BE2C (cell line): Measurements from ENCODE around the gene CCM2L.

ENCODE experiments used
- DNase-seq: peaks from one replicate; pipeline ENCODE4 v3.0.0-alpha.2; 2020
- H3K27me3 ChIP-seq: fragments of 250-450 bp; sonication (Bioruptor Pico); 2 replicates; pipeline ENCODE4 v1.5.1; 2020; ENCODE audit warnings: mild to moderate bottlenecking
- H3K36me3 ChIP-seq: fragments of 250-450 bp; sonication (Bioruptor Pico); 2 replicates; pipeline ENCODE4 v1.5.1; 2020; ENCODE audit warnings: mild to moderate bottlenecking
- H3K4me1 ChIP-seq: fragments of 250-450 bp; sonication (Bioruptor Pico); 2 replicates; pipeline ENCODE4 v1.5.1; 2020
- H3K4me3 ChIP-seq: 2 replicates; pipeline ENCODE4 v1.5.1; 2011; ENCODE audit warnings: low read depth, low read length
- H3K9me3 ChIP-seq: fragments of 250-450 bp; sonication (Bioruptor Pico); 2 replicates; pipeline ENCODE4 v1.5.1; 2020
- TF ChIP-seq, protein P1 (sequence below): IDR thresholded peaks from 2 replicates; pipeline ENCODE4 v1.5.1; 2012; ENCODE audit warnings: mild to moderate bottlenecking, low read depth, low read length

Gene CCM2L

DNA sequence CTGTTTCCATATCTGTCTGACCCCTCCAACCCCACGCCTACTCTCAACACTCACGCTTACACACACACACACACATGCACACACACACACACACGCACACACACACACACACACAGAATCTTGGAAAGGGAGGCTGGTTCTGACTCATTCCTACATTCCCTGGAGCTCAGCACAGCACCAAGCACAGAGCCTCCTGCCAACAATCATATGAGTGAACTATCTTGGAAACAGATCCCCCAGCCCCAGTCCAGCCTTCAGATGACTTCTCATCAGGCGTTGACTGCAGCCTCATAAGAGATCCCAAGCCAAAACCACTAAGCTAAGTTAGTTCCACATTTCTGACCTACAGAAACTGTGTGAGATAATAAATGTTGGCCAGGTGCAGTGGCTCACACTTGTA is 27.7 kb downstream of the CCM2L start:
- H3K9me3 ChIP-seq: no peaks in the 10 kb centered on the region
- TF ChIP-seq, protein P1, sequence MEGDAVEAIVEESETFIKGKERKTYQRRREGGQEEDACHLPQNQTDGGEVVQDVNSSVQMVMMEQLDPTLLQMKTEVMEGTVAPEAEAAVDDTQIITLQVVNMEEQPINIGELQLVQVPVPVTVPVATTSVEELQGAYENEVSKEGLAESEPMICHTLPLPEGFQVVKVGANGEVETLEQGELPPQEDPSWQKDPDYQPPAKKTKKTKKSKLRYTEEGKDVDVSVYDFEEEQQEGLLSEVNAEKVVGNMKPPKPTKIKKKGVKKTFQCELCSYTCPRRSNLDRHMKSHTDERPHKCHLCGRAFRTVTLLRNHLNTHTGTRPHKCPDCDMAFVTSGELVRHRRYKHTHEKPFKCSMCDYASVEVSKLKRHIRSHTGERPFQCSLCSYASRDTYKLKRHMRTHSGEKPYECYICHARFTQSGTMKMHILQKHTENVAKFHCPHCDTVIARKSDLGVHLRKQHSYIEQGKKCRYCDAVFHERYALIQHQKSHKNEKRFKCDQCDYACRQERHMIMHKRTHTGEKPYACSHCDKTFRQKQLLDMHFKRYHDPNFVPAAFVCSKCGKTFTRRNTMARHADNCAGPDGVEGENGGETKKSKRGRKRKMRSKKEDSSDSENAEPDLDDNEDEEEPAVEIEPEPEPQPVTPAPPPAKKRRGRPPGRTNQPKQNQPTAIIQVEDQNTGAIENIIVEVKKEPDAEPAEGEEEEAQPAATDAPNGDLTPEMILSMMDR: no peak
- H3K4me3 ChIP-seq: no peak overlapping the region
- no peak for DNase-seq
- no peaks in the 10 kb centered on the region for H3K36me3 ChIP-seq
- H3K4me1 ChIP-seq: no peaks in the 10 kb centered on the region
- peaks cover 46% of the 10 kb centered on the region for H3K27me3 ChIP-seq

DNA sequence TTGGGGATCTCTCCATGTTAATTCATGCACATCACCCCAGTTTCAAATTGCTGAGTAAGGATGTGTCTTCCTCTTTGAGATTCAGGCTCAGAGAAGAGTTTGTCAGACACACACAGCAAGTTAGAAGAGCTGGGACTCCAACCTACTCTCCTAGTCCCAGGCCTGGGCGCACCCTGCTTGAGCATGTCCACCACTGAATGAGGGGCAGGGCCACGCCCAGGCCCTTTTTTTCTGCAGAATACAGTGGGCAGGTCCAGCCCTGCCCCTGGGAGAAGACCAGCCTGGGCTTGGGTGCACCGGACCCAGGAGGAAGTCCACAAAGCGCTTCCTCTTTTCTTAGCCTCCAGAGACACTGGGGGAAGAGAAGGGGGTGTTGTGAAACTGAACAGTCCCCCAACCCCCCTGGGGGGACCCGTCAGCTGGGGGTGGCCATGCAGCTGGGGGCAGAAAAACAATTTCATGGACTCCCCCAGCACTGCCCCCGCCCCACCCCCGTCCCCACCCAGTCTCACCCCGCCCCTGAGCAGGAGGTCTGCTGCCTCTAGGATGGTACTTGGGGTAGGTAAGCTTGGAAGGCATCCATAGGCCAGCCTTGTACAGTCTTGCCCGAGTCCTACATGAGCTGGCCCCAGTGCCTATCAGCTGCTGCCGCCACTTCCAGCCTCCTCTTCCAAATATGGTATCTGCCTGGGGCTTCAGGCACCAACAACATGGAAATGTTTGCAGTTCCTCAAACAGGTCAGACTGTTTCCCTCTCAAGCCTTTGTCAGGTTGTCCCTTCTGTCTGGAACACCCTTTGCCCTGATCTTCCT is 30.1 kb downstream of the CCM2L start:
- H3K36me3 ChIP-seq: no peaks in the 10 kb centered on the region
- no peaks in the 10 kb centered on the region for H3K9me3 ChIP-seq
- TF ChIP-seq, protein P1: no peak
- peaks cover 32% of the 10 kb centered on the region for H3K27me3 ChIP-seq
- no peak for DNase-seq
- no peak overlapping the region for H3K4me3 ChIP-seq
- no peaks in the 10 kb centered on the region for H3K4me1 ChIP-seq

DNA sequence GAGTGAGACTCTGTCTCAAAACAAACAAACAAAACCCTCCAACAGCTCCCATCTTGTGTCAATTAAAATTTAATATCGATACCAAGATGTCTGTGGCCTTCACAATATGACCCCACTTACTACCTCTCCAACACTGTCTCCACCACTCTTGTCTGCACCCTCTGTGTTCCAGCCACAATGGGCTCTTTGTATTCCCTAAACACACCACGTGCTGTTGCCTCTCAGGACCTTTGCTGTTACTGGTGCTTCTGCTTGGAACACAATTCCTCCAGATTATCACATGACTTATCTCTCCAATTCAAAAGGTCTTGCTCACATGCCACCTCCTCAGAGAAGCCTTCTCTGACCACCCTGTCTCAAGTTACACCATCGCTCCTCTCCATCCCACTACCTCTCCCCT is 35.8 kb downstream of the CCM2L start:
- Histone ChIP-seq H3K9me3 (no peaks in the 10 kb centered on the region), H3K27me3 (peaks cover 47% of the 10 kb centered on the region), H3K4me1 (no peaks in the 10 kb centered on the region), H3K36me3 (no peaks in the 10 kb centered on the region), H3K4me3 (no peak overlapping the region)
- TF ChIP-seq, protein P1: no peak
- DNase-seq: no peak

DNA sequence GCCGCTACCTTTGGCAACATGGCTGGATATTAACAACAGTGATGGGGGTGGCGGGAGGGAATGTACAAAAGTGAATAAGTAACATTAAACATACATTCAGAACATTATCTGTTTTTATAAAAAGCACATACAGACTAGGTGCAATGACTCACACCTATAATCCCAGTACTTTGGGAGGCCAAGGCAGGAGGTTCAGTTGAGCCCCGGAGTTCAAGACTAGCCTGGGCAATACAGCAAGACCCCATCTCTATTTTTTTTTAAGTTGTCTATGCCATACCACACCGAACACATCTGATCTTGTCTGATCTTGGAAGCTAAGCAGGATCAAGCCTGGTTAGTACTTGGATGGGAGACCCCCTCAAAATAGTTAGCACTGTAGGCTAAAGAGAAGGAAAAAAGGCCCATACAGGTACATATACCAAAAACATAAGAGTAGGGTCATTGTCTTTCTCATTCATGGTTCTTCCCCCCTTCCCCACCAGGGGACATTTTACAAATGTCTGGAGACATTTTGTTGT is 40.1 kb downstream of the CCM2L start:
- Histone ChIP-seq H3K27me3 (peaks cover 66% of the 10 kb centered on the region), H3K36me3 (no peaks in the 10 kb centered on the region), H3K9me3 (no peaks in the 10 kb centered on the region), H3K4me3 (no peak overlapping the region), H3K4me1 (no peaks in the 10 kb centered on the region)
- no peak for DNase-seq
- TF ChIP-seq, protein P1: no peak

DNA sequence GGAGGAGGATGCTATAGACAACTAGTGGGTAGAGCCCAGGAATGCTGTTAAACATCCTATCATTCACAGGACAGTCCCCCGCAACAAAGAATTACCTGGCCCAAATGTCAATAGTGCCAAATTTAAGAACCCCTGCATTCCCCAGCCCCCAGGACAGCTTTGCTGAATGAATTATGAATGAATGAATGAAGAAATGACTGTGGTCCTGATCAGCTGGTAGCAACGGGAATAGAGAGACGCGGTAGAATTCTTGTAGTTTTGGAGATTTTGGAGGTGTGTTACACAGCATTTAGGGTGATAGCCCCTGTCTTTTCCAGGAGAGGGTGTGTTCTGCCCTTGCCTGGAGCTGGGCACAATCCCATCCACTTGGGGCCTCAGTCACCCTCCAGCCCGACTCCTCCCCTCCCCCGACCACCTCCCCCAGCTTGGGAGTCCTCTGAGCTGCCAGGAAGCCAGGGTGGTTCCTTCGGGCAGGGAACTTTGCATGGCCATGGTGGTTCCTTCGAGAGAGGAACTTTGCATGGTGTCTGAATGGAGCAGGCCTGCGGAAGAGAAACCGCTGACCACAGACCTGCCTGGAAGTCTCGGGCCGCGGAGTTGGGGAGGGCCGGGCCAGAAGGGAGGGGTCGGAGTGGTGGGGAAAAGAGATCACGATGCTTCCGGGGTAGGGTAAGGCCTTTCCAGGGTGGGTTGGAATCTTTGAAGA is 40.8 kb downstream of the CCM2L start:
- no peaks in the 10 kb centered on the region for H3K4me1 ChIP-seq
- H3K36me3 ChIP-seq: no peaks in the 10 kb centered on the region
- no peak for DNase-seq
- no peaks in the 10 kb centered on the region for H3K9me3 ChIP-seq
- H3K27me3 ChIP-seq: peaks cover 69% of the 10 kb centered on the region
- TF ChIP-seq, protein P1: no peak
- no peak overlapping the region for H3K4me3 ChIP-seq

DNA sequence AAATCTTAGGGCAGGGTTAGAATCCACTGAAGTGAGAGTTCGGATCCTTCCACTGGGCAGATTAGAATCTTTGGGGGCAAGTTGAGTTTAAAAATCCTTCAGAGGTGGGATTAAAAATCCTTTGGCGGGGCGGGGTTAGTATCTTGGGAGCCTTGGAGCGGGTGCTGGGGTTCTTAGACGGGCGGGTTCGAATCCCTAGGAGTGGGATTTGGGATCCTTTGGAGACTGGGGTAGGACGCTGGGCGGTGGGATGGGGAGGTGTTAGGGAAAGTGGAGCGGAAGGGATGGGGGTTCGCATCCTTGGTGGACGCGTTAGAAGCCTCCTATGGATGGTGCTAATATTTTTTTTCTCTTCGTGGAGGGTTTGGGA is 41.5 kb downstream of the CCM2L start:
- no peak for DNase-seq
- TF ChIP-seq, protein P1: no peak
- Histone ChIP-seq H3K27me3 (peaks cover 73% of the 10 kb centered on the region), H3K4me1 (no peaks in the 10 kb centered on the region), H3K9me3 (no peaks in the 10 kb centered on the region), H3K4me3 (no peak overlapping the region), H3K36me3 (no peaks in the 10 kb centered on the region)
